Measurements from ENCODE around the gene TMEM115.

TMEM115 gene, protein sequence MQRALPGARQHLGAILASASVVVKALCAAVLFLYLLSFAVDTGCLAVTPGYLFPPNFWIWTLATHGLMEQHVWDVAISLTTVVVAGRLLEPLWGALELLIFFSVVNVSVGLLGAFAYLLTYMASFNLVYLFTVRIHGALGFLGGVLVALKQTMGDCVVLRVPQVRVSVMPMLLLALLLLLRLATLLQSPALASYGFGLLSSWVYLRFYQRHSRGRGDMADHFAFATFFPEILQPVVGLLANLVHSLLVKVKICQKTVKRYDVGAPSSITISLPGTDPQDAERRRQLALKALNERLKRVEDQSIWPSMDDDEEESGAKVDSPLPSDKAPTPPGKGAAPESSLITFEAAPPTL

DNA sequence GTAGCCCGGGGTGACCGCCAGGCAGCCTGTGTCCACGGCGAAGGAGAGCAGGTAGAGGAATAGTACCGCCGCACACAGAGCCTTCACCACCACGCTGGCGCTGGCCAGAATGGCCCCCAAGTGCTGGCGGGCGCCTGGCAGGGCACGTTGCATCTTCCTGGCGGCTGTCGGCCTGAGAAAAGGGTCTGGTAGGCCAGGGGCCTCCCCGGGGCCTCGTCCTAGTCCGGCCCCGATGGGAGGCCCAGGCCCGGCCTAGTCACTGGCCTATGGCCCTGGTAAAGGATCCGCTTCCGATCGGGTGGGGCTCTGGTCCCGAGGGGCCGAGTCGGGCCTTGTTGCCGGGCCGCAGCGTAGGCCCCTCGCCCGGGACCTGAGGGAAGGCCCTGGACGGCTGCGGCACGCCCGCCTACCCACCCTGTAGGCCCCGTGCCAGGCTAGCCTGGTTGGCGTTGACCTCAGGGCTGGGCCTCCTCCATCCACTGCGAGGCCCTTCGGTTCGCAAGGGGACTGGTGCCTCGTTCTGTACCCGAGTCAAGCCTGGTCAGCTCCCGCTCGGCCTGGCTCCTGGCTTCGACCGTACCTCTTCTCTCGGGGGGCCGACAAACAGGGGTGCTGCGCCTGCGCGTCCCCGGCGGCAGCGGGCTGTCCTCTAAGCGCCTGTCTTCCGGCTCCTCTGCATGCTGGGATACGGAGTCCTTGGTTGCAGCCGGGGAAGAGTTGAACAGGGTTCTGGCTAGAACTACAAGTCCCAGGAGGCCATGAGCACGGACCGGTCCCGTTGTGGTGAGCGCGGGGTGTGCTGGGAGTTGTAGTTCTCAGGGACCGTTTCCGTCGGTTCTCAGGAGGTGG lies at the start of gene TMEM115:
TSS of gene TMEM115 (minus strand) at position 611 of the 849 bp plus-strand sequence. CDS start at position 153, 458 bp downstream.
- peak; percentile 100 for DNase-seq

DNA sequence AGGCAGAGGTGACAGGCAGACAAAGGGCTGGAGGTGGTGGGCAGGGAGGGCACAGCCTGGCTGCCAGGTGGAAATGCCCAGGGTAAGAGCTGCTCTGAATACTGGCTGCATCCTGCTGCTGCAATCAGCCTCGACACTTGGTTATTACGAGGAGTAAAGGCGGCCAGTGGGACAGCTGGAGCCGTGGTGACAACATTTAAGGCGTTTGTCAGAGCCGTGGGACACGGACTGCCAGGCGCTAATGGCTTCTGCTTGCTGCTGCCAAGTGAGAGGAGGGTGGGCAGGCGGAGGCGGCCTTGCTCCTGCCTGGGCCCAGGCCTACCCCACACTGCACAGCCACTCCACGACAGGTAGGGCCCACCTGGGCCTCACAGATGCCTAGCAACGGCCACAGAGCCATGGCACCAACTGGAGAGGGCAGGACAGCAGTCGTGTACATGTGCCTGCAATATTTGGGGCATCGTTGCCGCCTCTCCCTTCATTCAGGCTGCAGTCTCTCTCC lies 49.2 kb upstream of the TMEM115 start:
- DNase-seq = no peak

DNA sequence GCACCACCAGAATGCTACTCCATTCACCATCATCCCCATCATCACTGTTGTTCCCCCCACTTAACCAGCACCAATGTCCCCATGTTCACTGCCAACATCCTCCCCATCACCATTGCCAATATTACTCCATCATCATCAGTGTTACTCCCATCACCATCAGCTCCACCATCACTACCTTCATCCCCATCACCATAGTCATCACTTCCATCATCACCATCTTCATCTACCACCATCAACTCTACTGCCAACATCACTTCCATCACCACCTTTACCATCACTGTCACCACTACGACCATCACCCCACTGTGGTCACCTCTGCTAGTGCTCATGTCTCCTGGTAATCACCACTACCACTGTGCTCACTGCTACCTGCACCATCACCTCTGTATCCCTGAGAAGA lies 47.2 kb upstream of the TMEM115 start:
- no peak for DNase-seq

DNA sequence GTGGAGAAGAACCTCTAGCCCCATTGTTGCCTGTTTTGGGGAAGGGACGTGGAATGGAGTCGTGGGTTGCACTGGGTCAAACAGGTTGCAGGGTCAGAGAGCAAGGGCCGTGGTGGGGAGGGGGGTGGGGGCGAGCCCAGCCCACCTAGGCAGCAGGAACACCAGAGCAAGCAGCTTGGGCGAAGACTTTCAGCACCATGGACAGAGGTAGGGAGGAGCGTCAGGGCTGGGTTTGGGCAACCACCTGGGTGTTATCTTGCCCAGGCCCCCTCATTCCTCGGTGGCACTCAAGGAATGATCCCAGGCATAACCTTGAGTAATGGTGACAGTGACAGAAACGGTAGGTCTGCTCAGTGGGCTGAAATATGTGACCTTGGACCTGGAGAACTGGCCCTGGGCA lies 45.9 kb upstream of the TMEM115 start:
- DNase-seq = no peak

DNA sequence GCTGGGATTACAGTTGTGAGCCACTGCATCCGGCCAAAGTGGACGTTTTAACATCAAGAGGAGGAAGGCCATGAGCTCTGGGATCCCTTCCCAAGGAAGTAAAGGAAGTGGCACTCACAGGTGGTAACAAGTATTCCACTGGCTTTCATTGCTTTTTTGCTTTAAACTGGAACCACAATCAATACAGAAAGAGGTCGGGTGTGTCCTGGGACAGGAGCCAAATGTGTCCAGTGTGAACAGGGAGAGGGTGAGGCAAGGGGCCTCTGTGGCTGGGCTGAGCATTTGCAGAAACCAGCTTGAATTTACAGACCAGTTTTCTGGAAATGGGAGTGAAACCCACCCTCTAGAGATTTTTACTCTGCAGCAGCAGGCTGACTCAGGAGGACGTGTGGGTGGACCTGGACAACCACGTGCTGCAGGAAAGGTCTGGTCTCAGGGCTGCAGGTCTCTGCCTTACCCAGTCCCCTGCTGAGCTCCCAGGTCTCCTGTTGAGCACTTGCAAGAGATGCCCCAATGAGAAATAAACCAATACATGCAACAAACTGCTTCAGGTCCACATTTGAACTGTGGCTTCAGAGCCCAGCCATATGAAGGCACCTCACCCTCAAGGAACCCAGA lies 42.8 kb upstream of the TMEM115 start:
- no peak for DNase-seq

DNA sequence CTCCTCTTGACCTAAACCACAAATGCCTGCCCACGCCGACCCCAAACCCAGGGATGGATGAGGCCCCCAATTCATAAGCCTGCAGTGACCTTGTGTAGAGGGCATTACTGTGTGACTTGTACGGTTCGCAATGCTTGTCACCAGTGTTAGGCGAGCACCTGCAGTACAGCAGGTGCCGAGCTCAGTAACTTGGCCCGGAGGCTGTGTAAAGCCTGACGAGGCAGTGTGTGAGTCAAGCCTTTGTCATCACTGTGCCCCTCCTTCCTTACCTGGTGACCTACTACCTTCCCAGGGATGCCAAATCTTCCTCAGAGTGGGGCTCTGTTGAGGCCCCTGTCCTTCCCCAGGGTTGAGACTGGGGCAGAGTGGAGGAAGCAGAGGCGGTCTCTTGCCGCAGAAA lies 37.2 kb upstream of the TMEM115 start:
- no peak for DNase-seq

DNA sequence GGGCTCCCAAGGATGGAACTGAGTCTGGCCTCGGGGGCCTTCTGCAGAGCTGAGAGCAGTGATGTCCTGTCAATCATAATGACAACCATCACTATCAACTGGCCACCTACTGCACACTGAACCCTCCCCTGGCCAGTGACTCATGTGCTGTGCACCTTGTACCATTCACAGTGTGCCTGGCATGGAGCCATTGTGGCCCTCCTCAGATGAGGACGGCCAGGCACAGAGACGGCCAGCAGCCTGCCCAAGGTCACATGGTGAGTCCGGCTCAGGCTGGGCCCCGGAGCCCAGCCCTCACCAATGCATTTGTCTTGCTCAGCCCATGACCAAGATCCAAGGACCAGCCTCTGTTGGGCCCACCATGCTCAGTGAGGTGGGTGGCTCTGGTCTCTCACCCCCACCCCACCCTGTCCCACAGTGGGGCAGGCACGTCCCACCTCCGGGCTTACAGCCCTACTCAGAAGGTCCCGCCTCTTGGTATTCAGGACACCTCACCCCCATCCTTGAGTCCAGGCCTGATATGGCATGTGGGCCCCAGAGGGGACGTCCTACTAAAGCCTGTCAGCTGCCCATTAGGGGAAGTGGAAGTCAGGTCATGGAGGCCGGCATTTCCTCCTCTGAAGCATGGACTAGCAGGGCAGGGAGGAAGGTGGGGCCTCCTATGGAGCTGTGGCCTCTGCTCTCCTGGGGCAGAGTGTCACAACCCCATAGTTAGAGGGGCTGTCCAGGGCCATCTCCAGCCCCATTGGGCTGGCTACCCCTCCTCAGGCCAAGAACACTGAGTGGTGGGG lies 35.9 kb upstream of the TMEM115 start:
- DNase-seq = no peak

DNA sequence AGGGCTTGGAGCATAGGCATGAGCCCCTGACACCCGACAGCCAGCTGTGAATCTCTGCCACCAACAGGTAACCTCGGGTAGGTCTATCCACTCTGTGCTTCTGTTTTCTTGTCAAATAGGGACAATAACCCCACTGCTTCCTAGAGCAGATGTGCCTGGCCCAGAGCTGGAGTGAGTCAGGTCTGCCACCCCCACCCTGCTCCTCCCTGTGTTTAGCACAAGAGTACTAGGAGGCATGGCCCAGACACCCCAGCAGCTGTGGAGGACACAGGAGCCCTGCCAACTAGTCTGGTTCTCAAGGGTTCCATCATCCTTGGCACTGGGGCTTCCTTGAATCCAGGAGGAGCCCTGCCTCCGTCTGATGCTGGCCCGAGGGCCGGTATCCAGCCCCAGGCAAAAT lies 33.7 kb upstream of the TMEM115 start:
- DNase-seq = no peak

DNA sequence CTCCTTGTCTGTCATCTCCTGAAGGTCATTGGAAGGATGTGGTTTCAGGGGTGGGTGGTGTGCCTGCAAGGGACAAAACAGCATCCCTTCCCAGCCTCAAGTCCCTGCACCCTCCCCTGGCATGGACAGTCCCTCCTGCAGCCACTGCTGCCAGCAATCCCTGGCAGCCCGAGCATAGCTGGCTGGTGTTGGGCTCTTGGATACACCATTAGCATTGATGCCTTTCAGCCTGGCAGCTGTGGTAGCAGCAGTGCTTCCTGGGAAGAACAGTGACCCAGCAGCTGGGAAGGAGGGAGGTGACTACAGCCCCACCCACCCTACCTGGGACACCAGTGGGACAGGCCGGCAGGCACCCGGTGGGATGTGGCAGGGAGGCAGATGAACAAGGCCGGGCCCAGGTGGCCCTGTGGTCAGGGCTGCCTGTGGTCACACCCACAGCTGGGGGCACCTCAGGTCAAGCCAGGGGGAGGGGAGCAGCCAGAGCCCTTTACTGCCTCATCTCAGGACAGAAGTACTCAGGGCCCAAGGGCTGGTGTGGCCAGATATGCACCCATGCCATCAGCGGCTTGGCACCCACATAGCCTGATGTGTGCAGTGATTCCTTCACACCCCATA lies 32.9 kb upstream of the TMEM115 start:
- DNase-seq = no peak

DNA sequence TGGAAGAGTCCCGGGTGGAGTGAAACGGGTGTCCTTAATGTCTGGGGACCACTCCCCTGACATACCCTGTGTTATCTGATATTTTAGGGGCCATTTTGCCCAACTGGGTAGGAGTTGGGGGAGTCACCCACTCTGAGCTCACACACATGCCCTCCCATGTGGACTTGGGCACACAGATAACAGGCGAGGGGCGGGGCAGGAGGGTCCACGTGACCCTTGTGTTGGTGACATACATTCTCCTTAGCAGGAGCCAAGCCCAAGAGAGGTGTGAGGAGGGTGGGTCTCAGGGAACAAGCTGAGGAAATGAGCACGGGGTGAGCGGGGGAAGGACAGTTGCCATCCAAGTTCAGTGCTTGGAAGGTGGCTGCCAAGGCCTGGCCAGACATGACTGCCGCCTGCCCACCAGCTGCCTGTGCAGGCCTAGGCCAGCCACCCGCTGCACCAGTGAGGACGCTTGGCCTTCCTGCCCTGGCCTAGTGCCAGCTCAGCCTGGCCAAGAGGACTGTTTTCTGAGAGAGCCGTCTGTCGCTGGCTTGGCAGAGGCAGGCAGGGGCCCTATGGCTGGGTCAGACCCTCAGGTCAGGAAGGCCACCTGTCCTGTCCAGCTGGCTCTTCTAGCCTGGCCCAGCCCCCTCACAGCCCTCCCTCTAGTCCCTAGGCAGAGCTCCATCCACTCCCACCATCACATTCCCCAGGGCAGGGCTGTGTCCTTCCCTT lies 31.3 kb upstream of the TMEM115 start:
- no peak for DNase-seq

DNA sequence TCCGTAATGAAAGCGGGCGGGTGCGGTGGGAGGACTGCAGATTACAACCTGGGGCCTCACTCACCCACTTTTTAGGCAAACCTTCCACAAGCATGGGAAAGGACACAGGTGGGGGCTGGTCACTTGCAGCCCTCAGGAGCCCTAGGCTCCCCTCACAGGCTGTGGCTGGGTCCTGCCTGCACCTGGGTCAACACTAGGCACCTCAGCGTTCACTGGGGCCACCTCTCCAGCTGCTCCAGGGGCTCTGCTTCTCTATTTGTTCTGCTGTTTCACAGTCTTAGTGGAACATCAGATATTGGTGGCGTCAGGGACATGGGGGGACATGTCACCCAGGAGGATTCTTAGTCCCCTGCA lies 30.1 kb upstream of the TMEM115 start:
- no peak for DNase-seq

DNA sequence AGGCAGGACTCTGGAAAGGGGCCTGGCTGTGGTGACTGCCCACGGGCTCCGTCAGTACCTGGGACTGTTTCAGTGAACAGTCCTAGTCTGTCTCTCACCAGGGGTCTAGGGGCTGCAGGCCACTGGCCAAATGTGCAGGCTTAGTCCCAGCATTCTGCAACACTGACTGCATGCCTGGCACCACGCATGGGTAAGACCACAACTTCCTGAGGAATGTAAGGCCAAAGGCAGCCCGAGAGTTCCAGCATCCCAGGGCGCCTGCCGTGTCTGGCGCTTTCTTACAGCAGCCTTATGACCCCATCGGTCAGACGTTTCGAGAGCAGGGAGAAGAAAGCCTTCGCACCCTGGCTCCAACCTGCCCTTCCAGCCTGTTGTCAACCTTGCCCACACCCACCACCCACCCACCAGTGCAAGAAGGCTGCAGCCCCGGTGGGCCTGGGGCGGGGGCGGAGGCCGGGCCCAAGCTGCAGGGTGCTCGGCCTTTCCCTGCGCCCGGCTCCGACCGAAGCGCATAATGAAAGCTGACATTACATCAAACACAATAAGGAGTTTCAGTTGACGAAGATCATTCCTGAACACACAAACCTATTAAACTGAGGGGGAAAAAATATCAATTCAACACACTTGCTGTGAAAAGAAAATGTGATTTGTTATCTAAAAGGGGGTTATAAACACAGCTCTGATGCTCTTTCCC lies 29.5 kb upstream of the TMEM115 start:
- DNase-seq = no peak

DNA sequence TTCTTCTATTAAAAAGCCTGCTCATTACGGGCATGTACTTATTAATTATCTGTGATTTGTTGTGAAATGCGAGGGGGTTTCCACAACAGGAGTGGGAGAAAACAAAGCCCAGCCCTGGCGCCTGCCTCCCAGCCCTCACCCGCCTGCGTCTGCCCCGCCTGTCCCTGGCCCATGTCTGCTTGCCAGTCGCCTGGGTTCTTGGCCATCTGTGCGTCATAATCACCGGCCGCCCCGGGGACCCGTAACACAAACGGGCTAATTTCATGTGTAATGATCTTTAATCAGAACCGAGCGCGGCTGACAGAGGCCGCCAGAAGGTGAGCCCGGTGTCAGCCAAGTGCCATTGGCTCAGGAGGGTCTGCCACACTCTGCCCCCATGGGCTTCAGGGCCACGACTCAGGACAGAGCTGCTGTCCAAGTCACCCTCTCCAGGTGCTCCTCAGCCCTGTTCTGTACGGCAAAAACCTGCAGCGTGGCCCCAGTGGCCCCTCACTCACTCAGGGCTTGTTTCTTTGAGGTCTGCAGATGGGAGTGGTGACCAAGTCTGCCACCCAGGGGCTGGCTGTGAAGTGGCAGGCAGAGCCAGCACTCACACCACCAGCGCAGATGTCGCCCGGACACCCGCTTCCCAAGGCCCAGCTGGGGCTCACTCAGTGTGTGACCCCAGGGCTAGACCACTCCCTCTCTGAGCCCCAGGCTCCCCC lies 28.8 kb upstream of the TMEM115 start:
- DNase-seq = no peak

DNA sequence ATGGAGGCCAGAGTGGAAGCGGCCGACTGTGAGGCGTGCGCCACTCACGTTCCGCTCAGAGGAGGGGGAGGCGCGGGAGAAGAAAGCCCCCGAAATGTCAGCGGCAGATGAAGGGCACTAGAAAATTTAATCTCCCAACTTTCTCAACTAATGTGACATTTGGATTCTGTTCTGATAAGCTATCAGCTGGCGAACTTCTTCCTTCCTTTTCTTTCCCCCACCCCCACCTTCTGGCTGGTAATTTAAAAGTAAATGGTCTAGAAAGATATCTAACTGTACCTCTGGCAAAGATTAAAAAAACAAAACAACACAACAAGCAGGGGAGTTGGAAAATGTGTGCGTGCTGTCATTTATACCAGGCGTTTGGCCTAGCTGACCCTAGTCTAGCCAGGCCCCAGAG lies 26.4 kb upstream of the TMEM115 start:
- no peak for DNase-seq

DNA sequence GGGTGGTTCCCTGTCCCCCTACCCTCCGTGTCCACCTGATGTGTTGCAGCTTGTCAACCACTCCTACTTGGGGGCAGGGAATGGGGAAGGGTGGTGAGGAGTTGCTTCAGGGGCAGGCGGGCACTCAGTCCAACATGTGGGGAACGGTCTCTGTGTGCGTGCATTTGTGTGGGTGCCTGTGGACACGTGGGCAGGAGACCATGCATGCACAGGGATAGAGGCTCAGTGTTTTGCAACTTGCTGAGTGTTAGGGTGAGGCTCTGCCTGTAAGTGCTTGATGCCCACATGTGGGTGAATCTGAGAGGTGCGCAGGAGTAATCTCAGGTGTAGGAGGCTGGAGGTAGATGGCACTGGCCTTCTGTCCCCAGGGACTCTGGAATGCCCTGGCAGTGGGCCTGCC lies 24.4 kb upstream of the TMEM115 start:
- DNase-seq = no peak

DNA sequence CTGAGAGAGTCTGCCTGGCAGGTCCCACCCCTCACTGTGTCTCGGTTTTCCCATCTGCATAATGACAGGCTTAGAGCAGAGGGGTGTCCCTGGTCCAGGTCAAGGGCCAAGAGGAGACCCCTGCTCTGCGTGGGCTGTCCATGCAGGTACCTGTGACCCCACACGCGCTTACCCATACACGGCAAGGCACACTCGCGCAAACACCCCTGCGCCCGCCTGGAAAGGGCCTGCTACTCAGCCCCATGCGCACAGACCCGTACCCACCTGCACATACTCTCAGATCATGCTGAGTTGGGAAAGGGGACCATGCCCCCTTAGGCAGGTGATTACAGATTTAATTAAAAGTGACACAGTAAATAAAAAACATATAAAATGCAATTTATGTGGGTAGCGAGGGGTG lies 23.4 kb upstream of the TMEM115 start:
- no peak for DNase-seq

DNA sequence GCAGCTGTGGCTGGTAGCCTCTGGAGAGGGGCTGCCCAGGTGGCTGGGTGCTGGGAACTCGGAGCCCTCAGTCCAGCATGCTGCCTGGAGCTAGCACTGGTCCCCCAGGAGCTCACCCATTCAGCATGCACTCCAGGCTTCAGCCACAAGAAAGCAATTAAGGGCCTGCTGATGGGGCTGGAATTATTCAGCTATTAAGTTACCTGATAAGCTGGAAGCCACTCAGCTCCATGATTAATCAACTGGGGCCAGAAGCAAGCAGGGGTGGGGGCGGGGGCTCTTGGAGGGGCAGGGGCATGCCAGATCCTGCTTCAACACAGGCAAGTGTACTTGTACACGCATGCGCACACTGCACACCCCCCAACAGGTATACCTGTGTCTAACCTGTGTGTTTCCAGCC lies 22.1 kb upstream of the TMEM115 start:
- DNase-seq = no peak

DNA sequence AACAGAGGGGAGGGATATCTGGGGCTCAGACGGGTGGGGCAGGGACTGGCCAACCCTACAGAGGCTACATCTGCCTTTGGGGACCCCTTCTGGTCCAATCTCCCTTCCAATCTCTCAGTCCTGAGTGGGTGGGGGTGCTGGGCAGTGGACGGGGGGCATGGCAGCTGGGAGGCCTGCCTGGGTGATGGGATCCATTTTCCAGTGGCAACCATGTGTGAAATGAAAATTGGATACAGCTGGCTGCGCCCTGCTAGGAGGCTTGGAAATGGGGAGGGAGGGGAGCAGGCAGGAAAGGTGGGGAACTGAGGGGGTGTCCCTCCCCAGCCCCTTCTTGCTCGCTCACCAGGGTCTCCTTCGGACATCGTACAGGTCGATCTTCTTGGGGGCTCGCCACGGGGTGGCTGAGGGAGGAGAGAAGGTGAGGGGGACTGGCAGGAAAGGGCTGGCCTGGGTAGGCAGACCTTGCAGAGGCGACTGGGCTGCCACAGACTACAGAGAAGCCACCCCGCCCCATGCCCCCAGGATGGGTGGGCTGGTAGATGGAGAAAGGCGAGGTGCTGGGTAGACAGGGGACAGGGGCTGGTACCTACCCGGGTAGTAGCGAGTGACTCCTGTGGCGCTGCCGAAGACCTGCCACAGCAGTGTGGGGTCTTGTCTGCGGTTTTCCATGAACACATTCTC lies 21.2 kb upstream of the TMEM115 start:
- DNase-seq = no peak

DNA sequence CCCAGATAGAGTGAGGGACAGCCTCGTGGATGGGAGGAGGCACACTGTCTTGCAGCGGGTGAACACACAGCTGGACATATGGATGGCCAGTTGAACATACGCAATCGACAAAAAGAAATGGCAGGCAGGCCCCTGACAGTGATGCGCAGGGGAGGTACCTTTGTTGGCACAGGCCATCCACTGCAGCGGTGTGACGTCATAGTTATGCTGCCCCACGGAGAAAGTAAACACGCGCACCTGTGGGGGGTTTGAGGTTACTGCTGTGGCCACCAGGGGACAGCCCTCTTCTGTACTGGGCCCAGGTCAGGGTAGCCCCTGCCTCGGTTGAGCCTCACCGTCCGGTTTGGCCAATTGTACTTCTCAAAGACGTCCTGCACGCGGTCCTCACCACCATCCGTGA lies 19.4 kb upstream of the TMEM115 start:
- DNase-seq = no peak

DNA sequence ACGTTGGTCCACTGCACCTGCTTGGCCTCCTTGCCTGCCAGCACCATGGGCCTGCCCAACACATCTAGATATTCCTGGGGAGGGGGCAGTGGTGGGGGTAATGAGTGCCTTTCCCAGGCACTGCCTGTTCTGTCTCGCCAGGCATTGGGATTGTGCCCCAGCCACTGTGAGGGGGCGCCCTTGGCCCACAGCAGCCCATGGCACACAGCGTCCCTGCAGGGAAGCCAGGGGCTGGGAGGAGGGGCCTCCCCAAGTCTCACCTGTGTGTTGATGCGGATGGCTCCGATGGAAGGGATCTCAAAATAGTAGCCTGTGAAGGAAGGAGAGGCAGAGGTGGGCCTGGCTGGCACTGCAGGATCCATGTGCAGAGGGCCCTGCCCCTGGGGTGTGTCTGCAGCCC lies 18.7 kb upstream of the TMEM115 start:
- DNase-seq = no peak

Measured in HCEC 1CT (cell line).